Left ventricle myocardium inferior (tissue), 1 donor: ENCODE results near the gene EPHB2. TPM values are rescaled to one million over a fixed set of nuclear protein-coding genes. Genes with fewer than 3 reads are reported as not detected.

ENCODE experiments used
- DNase-seq: peaks from one replicate; pipeline ENCODE4 v3.0.0-alpha.2; 2020
- H3K27ac ChIP-seq: fragments of 200-600 bp; replicated peaks from 2 replicates; pipeline ENCODE4 v1.8.0; 2021
- H3K27me3 ChIP-seq: fragments of 200-600 bp; 2 replicates; pipeline ENCODE4 v1.8.0; 2021; ENCODE audit warnings: low read depth
- H3K36me3 ChIP-seq: fragments of 200-600 bp; 2 replicates; pipeline ENCODE4 v1.8.0; 2021
- H3K4me1 ChIP-seq: fragments of 200-600 bp; 2 replicates; pipeline ENCODE4 v1.8.0; 2021
- H3K4me3 ChIP-seq: fragments of 200-600 bp; 2 replicates; pipeline ENCODE4 v1.8.0; 2021; ENCODE audit warnings: mild to moderate bottlenecking, moderate library complexity
- H3K9me3 ChIP-seq: fragments of 200-600 bp; replicated peaks from 2 replicates; pipeline ENCODE4 v1.8.0; 2021
- CTCF ChIP-seq: fragments of 200-600 bp; IDR thresholded peaks from 2 replicates; pipeline ENCODE4 v1.8.0; 2021; ENCODE audit warnings: antibody characterized with exemption, mild to moderate bottlenecking, borderline replicate concordance
- intact Hi-C: fragments of 100-400 bp; cut with micrococcal nuclease; formaldehyde crosslinking; loops from one replicate; pipeline ENCODE4 v1.11.0; 2022
- total RNA-seq: library from RNA; stranded (reverse); fragmentation: NEBNext Ultra II Directional; extraction: Animal tissue kit (Norgen Biotek cat#: 25700); gene quantifications from one replicate; pipeline ENCODE4 v1.2.1, GENCODE V29; 2021
- donor health status: DM: no; HTN: yes; CAD: no; lungs with severe emphysema.

EPHB2 gene
- total RNA-seq, 1 donor from 2014 or later, result 2.0 TPM

GRCh38 chr1:22880174-22880601 is 169.5 kb downstream of the EPHB2 start:
- no peak for TF ChIP-seq CTCF
- intact Hi-C loops, result loop anchor here (10.0 kb wide), 1 partner anchor 175 kb away; no protein-coding TSS in a partner anchor

GRCh38 chr1:22883406-22883805 is 172.8 kb downstream of the EPHB2 start:
- intact Hi-C loops, result loop anchor here (10.0 kb wide), 1 partner anchor 179 kb away; no protein-coding TSS in a partner anchor
- TF ChIP-seq CTCF, result no peak
- H3K27ac ChIP-seq, result no peak overlapping the region
- no peaks in the 10 kb centered on the region for H3K36me3 ChIP-seq
- peaks cover 31% of the 10 kb centered on the region for H3K27me3 ChIP-seq
- H3K4me3 ChIP-seq, result no peak overlapping the region
- H3K4me1 ChIP-seq, result no peaks in the 10 kb centered on the region
- no peaks in the 10 kb centered on the region for H3K9me3 ChIP-seq
- no peak for DNase-seq

More at GRCh38 chr1:22880174-22880601, 169.5 kb downstream of the EPHB2 start:
- Histone ChIP-seq H3K27ac (no peak overlapping the region), H3K36me3 (no peaks in the 10 kb centered on the region), H3K9me3 (no peaks in the 10 kb centered on the region), H3K4me3 (no peak overlapping the region), H3K27me3 (peaks cover 61% of the 10 kb centered on the region), H3K4me1 (no peaks in the 10 kb centered on the region)
- DNase-seq, result no peak

GRCh38 chr1:22884806-22885530 is 174.3 kb downstream of the EPHB2 start:
- no peak for DNase-seq
- intact Hi-C loops, result loop anchor here (10.0 kb wide), 1 partner anchor 180 kb away; no protein-coding TSS in a partner anchor
- no peaks in the 10 kb centered on the region for H3K9me3 ChIP-seq
- TF ChIP-seq CTCF, result no peak
- no peak overlapping the region for H3K4me3 ChIP-seq
- H3K4me1 ChIP-seq, result no peaks in the 10 kb centered on the region
- no peaks in the 10 kb centered on the region for H3K36me3 ChIP-seq
- H3K27ac ChIP-seq, result no peak overlapping the region
- H3K27me3 ChIP-seq, result peaks cover 23% of the 10 kb centered on the region

- no peak overlapping the region for H3K27ac ChIP-seq
- H3K36me3 ChIP-seq, result no peaks in the 10 kb centered on the region
- peaks cover 25% of the 10 kb centered on the region for H3K27me3 ChIP-seq
- H3K4me3 ChIP-seq, result no peak overlapping the region
- intact Hi-C loops, result loop anchor here (10.0 kb wide), 1 partner anchor 181 kb away; no protein-coding TSS in a partner anchor
- TF ChIP-seq CTCF, result no peak
- no peaks in the 10 kb centered on the region for H3K9me3 ChIP-seq
- DNase-seq, result no peak
- no peaks in the 10 kb centered on the region for H3K4me1 ChIP-seq
Observed at GRCh38 chr1:22886211-22886610, 175.6 kb downstream of the EPHB2 start.

DNA sequence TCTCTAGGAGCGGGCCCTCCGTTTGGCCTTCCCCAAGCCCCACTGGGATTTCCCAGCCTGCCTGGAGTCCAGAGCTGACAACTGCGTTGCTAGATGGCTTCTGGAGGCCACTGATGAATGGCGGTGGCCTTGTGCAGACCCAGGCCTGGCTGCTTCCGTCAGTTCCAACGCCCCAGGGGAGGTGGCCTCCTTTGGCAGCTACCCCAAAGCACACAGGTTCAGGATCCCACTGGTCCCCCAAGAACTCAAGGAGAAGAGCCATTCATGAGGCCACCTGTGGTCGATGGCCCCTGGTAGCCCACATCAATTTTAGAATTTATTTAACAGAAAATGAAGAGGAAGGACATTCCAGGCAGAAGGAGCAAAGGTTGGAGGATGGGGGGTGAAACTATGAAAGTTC is 176.9 kb downstream of the EPHB2 start:
- intact Hi-C loops, result loop anchor here (10.0 kb wide), 1 partner anchor 183 kb away; no protein-coding TSS in a partner anchor
- no peak for DNase-seq
- H3K4me3 ChIP-seq, result no peak overlapping the region
- no peak overlapping the region for H3K27ac ChIP-seq
- H3K9me3 ChIP-seq, result no peaks in the 10 kb centered on the region
- H3K4me1 ChIP-seq, result no peaks in the 10 kb centered on the region
- no peaks in the 10 kb centered on the region for H3K36me3 ChIP-seq
- TF ChIP-seq CTCF, result no peak
- H3K27me3 ChIP-seq, result peaks cover 17% of the 10 kb centered on the region
